ENCODE results near the gene MINK1.
"Not testable (repeated sequence)": the region's sequence is repeated elsewhere in the genome, so short reads cannot be mapped to it uniquely, and the experiment has no call there.

- TF ChIP-seq CTCF, EZH2phosphoT487 (IDR thresholded peaks at IDR 0.05): not testable (repeated sequence)
These were observed 93.6 kb downstream of the MINK1 start for GRCh38 chr17:4926577-4927335.
